Liver (tissue), 9 donors: Measurements from ENCODE around the gene SH3PXD2A. TPM values are rescaled to one million over a fixed set of nuclear protein-coding genes. Genes with fewer than 3 reads are reported as not detected.

Source experiments
- DNase-seq: peaks from one replicate; pipeline ENCODE4 v3.0.0-alpha.2; 2017; ENCODE audit warnings: low spot score
- H3K27ac ChIP-seq, 2 donors: one replicate each; pipeline ENCODE4 v1.7.0; 2013; ENCODE audit warnings: inconsistent platforms in 2 of 2, low read length in 2 of 2, control low read depth in 1 of 2, low read depth in 1 of 2, mild to moderate bottlenecking in 1 of 2
- H3K27me3 ChIP-seq, 4 donors: one replicate each; pipeline versions ENCODE4 v1.6.1 to v1.7.0; 2013; ENCODE audit warnings: low read length in 3 of 4, inconsistent platforms in 1 of 4, mild to moderate bottlenecking in 1 of 4, moderate library complexity in 1 of 4; ENCODE audit not compliant: control insufficient read depth in 4 of 4, insufficient read depth in 4 of 4
- H3K36me3 ChIP-seq, 4 donors: one replicate each; pipeline versions ENCODE4 v1.6.1 to v1.7.0; 2013; ENCODE audit warnings: low read length in 3 of 4, mild to moderate bottlenecking in 3 of 4, low read depth in 1 of 4, moderate library complexity in 1 of 4; ENCODE audit not compliant: control insufficient read depth in 4 of 4, insufficient read depth in 3 of 4
- H3K4me1 ChIP-seq, 4 donors: one replicate each; pipeline versions ENCODE4 v1.6.1 to v1.7.0; 2013; ENCODE audit warnings: low read length in 3 of 4, mild to moderate bottlenecking in 3 of 4, moderate library complexity in 1 of 4; ENCODE audit not compliant: control insufficient read depth in 4 of 4, insufficient read depth in 4 of 4
- H3K4me3 ChIP-seq, 3 donors: one replicate each; pipeline versions ENCODE4 v1.6.1 to v1.7.0; 2013; ENCODE audit warnings: low read length in 3 of 3, control low read depth in 1 of 3, low read depth in 1 of 3, mild to moderate bottlenecking in 1 of 3
- H3K9ac ChIP-seq, 2 donors: one replicate each; pipeline ENCODE4 v1.7.0; 2013; ENCODE audit warnings: low read length in 2 of 2, mild to moderate bottlenecking in 2 of 2, moderate library complexity in 2 of 2, control low read depth in 1 of 2, low read depth in 1 of 2
- H3K9me3 ChIP-seq, 4 donors: one replicate each; pipeline versions ENCODE4 v1.6.1 to v1.7.0; 2013; ENCODE audit warnings: low read length in 3 of 4; ENCODE audit not compliant: control insufficient read depth in 4 of 4
- ATF3 ChIP-seq: IDR thresholded peaks from 2 replicates; pipeline ENCODE4 v1.6.1; 2016; ENCODE audit warnings: antibody characterized with exemption
- EGR1 ChIP-seq, 2 donors: IDR thresholded peaks; 2 replicates each; pipeline ENCODE4 v1.6.1; 2016 to 2018; ENCODE audit warnings: antibody characterized with exemption in 2 of 2, low read depth in 2 of 2
- FOXA1 ChIP-seq: IDR thresholded peaks from 2 replicates; pipeline ENCODE4 v1.6.1; 2016; ENCODE audit warnings: antibody characterized with exemption
- HNF4A ChIP-seq, 2 donors: conservative IDR thresholded peaks; 2 replicates each; pipeline ENCODE4 v1.6.1; 2016; ENCODE audit warnings: antibody characterized with exemption in 2 of 2, mild to moderate bottlenecking in 2 of 2
- HNF4G ChIP-seq: IDR thresholded peaks from 2 replicates; pipeline ENCODE4 v1.6.1; 2016; ENCODE audit warnings: antibody characterized with exemption
- JUND ChIP-seq, 2 donors: IDR thresholded peaks; 2 replicates each; pipeline ENCODE4 v1.6.1; 2016; ENCODE audit warnings: antibody characterized with exemption in 2 of 2
- NR2F2 ChIP-seq: IDR thresholded peaks from 2 replicates; pipeline ENCODE4 v1.6.1; 2016; ENCODE audit warnings: antibody characterized with exemption
- RAD21 ChIP-seq, 2 donors: IDR thresholded peaks; 2 replicates each; pipeline ENCODE4 v1.6.1; 2016; ENCODE audit warnings: antibody characterized with exemption in 2 of 2, mild to moderate bottlenecking in 2 of 2
- REST ChIP-seq: IDR thresholded peaks from 2 replicates; pipeline ENCODE4 v1.6.1; 2016; ENCODE audit warnings: antibody characterized with exemption, mild to moderate bottlenecking
- RXRA ChIP-seq, 2 donors: IDR thresholded peaks; 2 replicates each; pipeline ENCODE4 v1.6.1; 2017 to 2018; ENCODE audit warnings: antibody characterized with exemption in 2 of 2, mild to moderate bottlenecking in 1 of 2
- SP1 ChIP-seq: IDR thresholded peaks from 2 replicates; pipeline ENCODE4 v1.6.1; 2018; ENCODE audit warnings: antibody characterized with exemption, mild to moderate bottlenecking
- TAF1 ChIP-seq: conservative IDR thresholded peaks from 2 replicates; pipeline ENCODE4 v1.6.1; 2016; ENCODE audit warnings: antibody characterized with exemption, mild to moderate bottlenecking
- YY1 ChIP-seq: IDR thresholded peaks from 2 replicates; pipeline ENCODE4 v1.6.1; 2016; ENCODE audit warnings: antibody characterized with exemption, mild to moderate bottlenecking
- ZBTB33 ChIP-seq: IDR thresholded peaks from 2 replicates; pipeline ENCODE4 v1.6.1; 2016; ENCODE audit warnings: antibody characterized with exemption
- WGBS: extraction: QIAGEN DNeasy Blood & Tissue Kit; methylation state at CpG from one replicate; pipeline ENCODE4 v1.1.7; 2013; 5-methylcytosine and 5-hydroxymethylcytosine counted together
- polyA plus RNA-seq, 2 donors: library from polyadenylated mRNA; stranded (reverse) in 1 of 2; unstranded in 1 of 2; fragments of 200-250 nt in 1 of 2; fragments of >200 nt in 1 of 2; fragmentation: Nextera tagmentation in 1 of 2; extraction: Ambion mirVana in 1 of 2; gene quantifications; one replicate each; pipeline versions ENCODE4 v1.2.1 to v1.2.3, GENCODE V29; 2013 to 2015
- total RNA-seq, 2 donors: library from RNA; depleted of rRNA; stranded (reverse); fragments of >200 nt; gene quantifications; one replicate each; pipeline ENCODE4 v1.2.3, GENCODE V29; 2014
- TF ChIP-seq, protein P1 (sequence below): IDR thresholded peaks from 2 replicates; pipeline ENCODE4 v1.6.1; 2016; ENCODE audit warnings: antibody characterized with exemption
- TF ChIP-seq, protein P2 (sequence below): fragments of 150-350 bp; IDR thresholded peaks from 2 replicates; pipeline ENCODE4 v1.5.1; 2017; ENCODE audit warnings: improper control_type of control experiment, low read depth, low read length; ENCODE audit not compliant: missing input control
- donor health status: healthy.
- donor health status: healthy.
- donor health status: healthy.
- donor health status: healthy.
- donor health status: healthy.

SH3PXD2A gene
- total and polyA plus RNA-seq, 4 donors = 0.82 to 5.5 (median 3.9) TPM

DNA sequence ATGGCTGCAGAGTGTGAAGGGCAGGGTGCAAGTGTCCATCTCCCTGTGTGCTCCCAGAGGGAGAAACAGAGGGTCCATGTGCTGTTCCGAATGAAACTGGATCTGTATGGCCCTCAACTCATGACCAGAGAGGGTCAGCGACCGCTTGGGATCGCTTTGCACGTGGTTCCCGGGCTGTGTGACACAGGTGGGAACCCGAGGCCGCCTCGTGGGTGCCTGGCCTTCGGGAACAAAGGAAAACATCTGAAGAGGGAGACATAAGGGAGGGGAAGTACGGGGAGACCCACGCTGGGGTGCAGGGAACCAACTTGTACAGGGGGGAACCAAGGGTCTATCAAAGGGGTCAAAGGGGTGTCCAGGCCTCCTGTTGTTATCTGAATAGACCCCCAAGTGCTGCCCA is 57.5 kb downstream of the SH3PXD2A start:
- no peaks in the 10 kb centered on the region for H3K27me3 ChIP-seq
- H3K27ac ChIP-seq = no peak overlapping the region
- peaks cover 5 to 21% (median 18%) of the 10 kb centered on the region in 4 donors for H3K4me1 ChIP-seq
- no peaks in the 10 kb centered on the region for H3K9me3 ChIP-seq
- H3K36me3 ChIP-seq = no peaks in the 10 kb centered on the region
- 97% methylated on average over 12 of the region's 12 CpGs for WGBS
- DNase-seq = no peak
- H3K4me3 ChIP-seq = no peak overlapping the region
- H3K9ac ChIP-seq = no peak overlapping the region
- TF ChIP-seq NR2F2 (no peak), HNF4G (no peak), ATF3 (no peak), SP1 (no peak), TAF1 (no peak), ZBTB33 (no peak), YY1 (no peak), FOXA1 (no peak), HNF4A (conservative IDR thresholded peaks at IDR 0.05) (no peak), EGR1 (IDR thresholded peaks at IDR 0.05; ENCODE audit: low read depth in 2 of 2) (no peak), RAD21 (IDR thresholded peaks at IDR 0.05) (no peak), REST (no peak), RXRA (IDR thresholded peaks at IDR 0.05) (no peak)
- TF ChIP-seq, protein P1, sequence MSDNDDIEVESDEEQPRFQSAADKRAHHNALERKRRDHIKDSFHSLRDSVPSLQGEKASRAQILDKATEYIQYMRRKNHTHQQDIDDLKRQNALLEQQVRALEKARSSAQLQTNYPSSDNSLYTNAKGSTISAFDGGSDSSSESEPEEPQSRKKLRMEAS = no peak
- TF ChIP-seq, protein P2, sequence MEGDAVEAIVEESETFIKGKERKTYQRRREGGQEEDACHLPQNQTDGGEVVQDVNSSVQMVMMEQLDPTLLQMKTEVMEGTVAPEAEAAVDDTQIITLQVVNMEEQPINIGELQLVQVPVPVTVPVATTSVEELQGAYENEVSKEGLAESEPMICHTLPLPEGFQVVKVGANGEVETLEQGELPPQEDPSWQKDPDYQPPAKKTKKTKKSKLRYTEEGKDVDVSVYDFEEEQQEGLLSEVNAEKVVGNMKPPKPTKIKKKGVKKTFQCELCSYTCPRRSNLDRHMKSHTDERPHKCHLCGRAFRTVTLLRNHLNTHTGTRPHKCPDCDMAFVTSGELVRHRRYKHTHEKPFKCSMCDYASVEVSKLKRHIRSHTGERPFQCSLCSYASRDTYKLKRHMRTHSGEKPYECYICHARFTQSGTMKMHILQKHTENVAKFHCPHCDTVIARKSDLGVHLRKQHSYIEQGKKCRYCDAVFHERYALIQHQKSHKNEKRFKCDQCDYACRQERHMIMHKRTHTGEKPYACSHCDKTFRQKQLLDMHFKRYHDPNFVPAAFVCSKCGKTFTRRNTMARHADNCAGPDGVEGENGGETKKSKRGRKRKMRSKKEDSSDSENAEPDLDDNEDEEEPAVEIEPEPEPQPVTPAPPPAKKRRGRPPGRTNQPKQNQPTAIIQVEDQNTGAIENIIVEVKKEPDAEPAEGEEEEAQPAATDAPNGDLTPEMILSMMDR = no peak

DNA sequence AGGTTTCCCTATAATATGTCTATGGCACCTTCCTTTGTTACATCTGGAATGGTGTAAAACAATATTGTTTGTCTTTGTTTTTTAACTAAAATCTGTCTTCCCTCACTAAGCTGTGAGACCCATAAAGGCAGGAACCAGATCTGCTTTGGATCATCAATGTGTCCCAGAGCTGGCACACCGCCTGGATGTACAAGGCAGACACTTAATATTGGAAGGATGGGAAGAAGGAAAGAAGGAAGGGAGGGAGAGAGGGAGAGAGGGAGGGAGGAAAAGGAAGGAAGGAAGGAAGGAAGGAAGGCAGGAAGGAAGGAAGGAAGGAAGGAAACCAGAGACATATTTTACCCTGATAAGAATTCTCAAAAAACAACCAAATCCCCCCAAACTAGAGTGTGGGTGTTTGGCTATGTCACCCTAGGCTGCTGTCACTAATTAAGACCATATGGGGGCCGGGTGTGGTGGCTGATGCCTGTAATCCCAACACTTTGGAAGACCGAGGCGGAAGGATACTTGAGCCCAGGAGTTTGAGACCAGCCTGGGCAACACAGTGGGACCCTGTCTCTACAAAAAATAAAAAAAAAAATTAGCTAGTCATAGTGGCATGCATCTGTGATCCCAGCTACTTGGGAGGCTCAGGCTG is 59.6 kb downstream of the SH3PXD2A start:
- Histone ChIP-seq H3K9ac (no peak overlapping the region), H3K4me3 (no peak overlapping the region), H3K36me3 (no peaks in the 10 kb centered on the region), H3K27ac (no peak overlapping the region), H3K9me3 (no peaks in the 10 kb centered on the region), H3K27me3 (no peaks in the 10 kb centered on the region), H3K4me1 (peaks cover 7 to 37% (median 30%) of the 10 kb centered on the region in 4 donors)
- DNase-seq = no peak
- TF ChIP-seq YY1 (no peak), JUND (IDR thresholded peaks at IDR 0.05) (no peak), HNF4G (no peak)
- WGBS = 91% methylated on average over 4 of the region's 4 CpGs
